Measurements from ENCODE around the gene TMCC1.
"Not testable (repeated sequence)": the region's sequence is repeated elsewhere in the genome, so short reads cannot be mapped to it uniquely, and the experiment has no call there.

The TMCC1 gene

GRCh38 chr3:129834580-129834979, 58.9 kb downstream of the TMCC1 start:
- DNase-seq, result no peak

GRCh38 chr3:129831942-129832341, 61.6 kb downstream of the TMCC1 start:
- DNase-seq, result not testable (repeated sequence)

- DNase-seq, result no peak
Measured at GRCh38 chr3:129831503-129831902, 62.0 kb downstream of the TMCC1 start.

GRCh38 chr3:129829640-129830039, 63.9 kb downstream of the TMCC1 start:
- peak; percentile 51 for DNase-seq

- DNase-seq, result peak; percentile 52
Measured at GRCh38 chr3:129827765-129828164, 65.7 kb downstream of the TMCC1 start.

GRCh38 chr3:129824926-129825541, 68.5 kb downstream of the TMCC1 start:
- peak; percentile 66 for DNase-seq

- DNase-seq, result no peak
Measured at GRCh38 chr3:129822679-129823078, 70.8 kb downstream of the TMCC1 start.

GRCh38 chr3:129822241-129822640, 71.3 kb downstream of the TMCC1 start:
- no peak for DNase-seq

- no peak for DNase-seq
Measured at GRCh38 chr3:129820587-129820986, 72.9 kb downstream of the TMCC1 start.

- DNase-seq, result no peak
Measured at GRCh38 chr3:129812589-129812988, 80.9 kb downstream of the TMCC1 start.

GRCh38 chr3:129809297-129809696, 84.2 kb downstream of the TMCC1 start:
- DNase-seq, result no peak

GRCh38 chr3:129796146-129796545, 97.4 kb downstream of the TMCC1 start:
- DNase-seq, result no peak

- DNase-seq, result no peak
Measured at GRCh38 chr3:129795186-129796010, 98.1 kb downstream of the TMCC1 start.

- no peak for DNase-seq
Measured at GRCh38 chr3:129794311-129795185, 99.0 kb downstream of the TMCC1 start.

GRCh38 chr3:129793942-129794310, 99.6 kb downstream of the TMCC1 start:
- DNase-seq, result no peak

GRCh38 chr3:129793319-129793718, 100.2 kb downstream of the TMCC1 start:
- no peak for DNase-seq

- DNase-seq, result no peak
Measured at GRCh38 chr3:129783470-129783869, 110.0 kb downstream of the TMCC1 start.

GRCh38 chr3:129778871-129779270, 114.6 kb downstream of the TMCC1 start:
- DNase-seq, result no peak

GRCh38 chr3:129777806-129778205, 115.7 kb downstream of the TMCC1 start:
- DNase-seq, result no peak

- no peak for DNase-seq
Measured at GRCh38 chr3:129775870-129776269, 117.6 kb downstream of the TMCC1 start.

GRCh38 chr3:129773691-129774663, 119.5 kb downstream of the TMCC1 start:
- no peak for DNase-seq

- no peak for DNase-seq
Measured at GRCh38 chr3:129770604-129771003, 122.9 kb downstream of the TMCC1 start.

Measured in CD4-positive, alpha-beta T cell treated with Interleukin-10 for 1 hour (primary cell).